ENCODE results near the gene PALMD. TPM values are rescaled to one million over a fixed set of nuclear protein-coding genes. Genes with fewer than 3 reads are reported as not detected.

The PALMD gene
- polyA plus RNA-seq, 1 of the 3 experiments (the other 2 are of a cell fraction), result 1.8 TPM

GRCh38 chr1:99663501-99663900, 17.6 kb downstream of the PALMD start:
- Histone ChIP-seq H3K9ac (no peak overlapping the region), H3K4me3 (ENCODE audit: low read depth in 2 of 2, low read length in 1 of 2) (no peak overlapping the region), H3K9me3 (no peaks in the 10 kb centered on the region), H2AFZ (ENCODE audit: low read depth) (no peak overlapping the region), H3F3A (replicated peaks; ENCODE audit: insufficient read depth) (no peaks in the 10 kb centered on the region), H3K27ac (ENCODE audit: low read depth in 2 of 2, low read length in 1 of 2) (no peak overlapping the region), H3K79me2 (ENCODE audit: insufficient read depth) (peaks cover 9% of the 10 kb centered on the region; the same call in 1 of the 2 replicates), H3K9me2 (no peaks in the 10 kb centered on the region), H4K20me1 (ENCODE audit: insufficient read depth) (no peaks in the 10 kb centered on the region), H3K36me3 (replicated peaks in 1 of 2; ENCODE audit: control insufficient read depth in 1 of 2, insufficient read depth in 2 of 2, low read length in 1 of 2) (peaks cover 0 to 13% of the 10 kb centered on the region in 2 experiments), H3K4me1 (ENCODE audit: control insufficient read depth in 1 of 2, insufficient read depth in 2 of 2, low read depth in 1 of 2, low read length in 1 of 2) (peaks cover 2 to 10% of the 10 kb centered on the region in 2 experiments; a peak in 2 of 4 replicates), H3K4me2 (no peak overlapping the region), H3K27me3 (ENCODE audit: insufficient read depth) (no peaks in the 10 kb centered on the region)
- no peak for DNase-seq
- ChIA-PET POLR2A (no interaction called here), CTCF (interaction anchor here (1.0 to 1.7 kb wide), 4 partner anchors 10 to 28 kb away, joined by 3 to 5 read pairs (median 4); no protein-coding TSS in a partner anchor)
- TF ChIP-seq TCF12 (IDR thresholded peaks at IDR 0.05) (no peak), MEF2A (IDR thresholded peaks at IDR 0.05; ENCODE audit: borderline replicate concordance, low read depth) (no peak), JUND (IDR thresholded peaks at IDR 0.05) (no peak), POLR2AphosphoS5 (IDR thresholded peaks at IDR 0.05; ENCODE audit: low read depth, low read length) (no peak), CHD2 (IDR thresholded peaks at IDR 0.05; ENCODE audit: low read length, partially characterized antibody) (no peak), YY1 (IDR thresholded peaks at IDR 0.05; ENCODE audit: low read depth) (no peak), USF1 (IDR thresholded peaks at IDR 0.05; ENCODE audit: borderline replicate concordance, low read depth) (no peak), ZBTB33 (IDR thresholded peaks at IDR 0.05; ENCODE audit: borderline replicate concordance, low read depth) (no peak), FOXJ3 (CRISPR knock-in tag; IDR thresholded peaks at IDR 0.05) (no peak), CTCF (IDR thresholded peaks at IDR 0.05) (no peak), SIN3A (IDR thresholded peaks at IDR 0.05; ENCODE audit: borderline replicate concordance, low read depth, low read length) (no peak), RCOR1 (IDR thresholded peaks at IDR 0.05; ENCODE audit: low read length) (no peak), RFX5 (IDR thresholded peaks at IDR 0.05; ENCODE audit: low read length) (no peak), SMC3 (IDR thresholded peaks at IDR 0.05; ENCODE audit: low read depth, low read length) (no peak)
- WGBS (ENCODE audit: low lambda C conversion rate), result 93% methylated on average over 2 of the region's 2 CpGs

- Histone ChIP-seq H3K9me3 (no peaks in the 10 kb centered on the region), H3K9ac (no peak overlapping the region), H3K4me1 (ENCODE audit: control insufficient read depth in 1 of 2, insufficient read depth in 2 of 2, low read depth in 1 of 2, low read length in 1 of 2) (peaks cover 2 to 10% of the 10 kb centered on the region in 2 experiments; a peak in 2 of 4 replicates), H2AFZ (ENCODE audit: low read depth) (no peak overlapping the region), H4K20me1 (ENCODE audit: insufficient read depth) (no peaks in the 10 kb centered on the region), H3K79me2 (ENCODE audit: insufficient read depth) (no peaks in the 10 kb centered on the region; the same call in 1 of the 2 replicates), H3K36me3 (replicated peaks in 1 of 2; ENCODE audit: control insufficient read depth in 1 of 2, insufficient read depth in 2 of 2, low read length in 1 of 2) (peaks cover 0 to 24% of the 10 kb centered on the region in 2 experiments), H3K9me2 (no peaks in the 10 kb centered on the region), H3K4me3 (ENCODE audit: low read depth in 2 of 2, low read length in 1 of 2) (no peak overlapping the region), H3K4me2 (no peak overlapping the region), H3K27ac (ENCODE audit: low read depth in 2 of 2, low read length in 1 of 2) (no peak overlapping the region), H3F3A (replicated peaks; ENCODE audit: insufficient read depth) (no peaks in the 10 kb centered on the region), H3K27me3 (ENCODE audit: insufficient read depth) (no peaks in the 10 kb centered on the region)
- POLR2A ChIA-PET, result no interaction called here
- no peak for DNase-seq
- no peak for TF ChIP-seq CTCF (IDR thresholded peaks at IDR 0.05)
- TF ChIP-seq FOXJ3 (CRISPR knock-in tag; IDR thresholded peaks at IDR 0.05), result no peak
- TF ChIP-seq FOXM1 (IDR thresholded peaks at IDR 0.05; ENCODE audit: low read depth), result no peak
- no peak for TF ChIP-seq MEF2A (IDR thresholded peaks at IDR 0.05; ENCODE audit: borderline replicate concordance, low read depth)
- CTCF ChIA-PET, result interaction anchor here (0.8 kb wide), 1 partner anchor 131 kb away, joined by 3 read pairs; no protein-coding TSS in a partner anchor
- WGBS (ENCODE audit: low lambda C conversion rate), result 53% methylated on average over 1 of the region's 1 CpG
Measured at GRCh38 chr1:99665212-99665611, 19.3 kb downstream of the PALMD start.
